ENCODE data around the gene CCDC142. TPM values are rescaled to one million over a fixed set of nuclear protein-coding genes. Genes with fewer than 3 reads are reported as not detected.

CCDC142 gene
- total and polyA plus RNA-seq, 8 donors = 3.2 to 78.2 (median 21.2) TPM

- TF ChIP-seq POLR2AphosphoS5 (IDR thresholded peaks at IDR 0.05) (peak in 2 of 3 donors; percentile 14 to 64), POLR2A (IDR thresholded peaks at IDR 0.05) (no peak), CTCF (IDR thresholded peaks at IDR 0.05) (peak in 5 of 7 experiments; percentile 14 to 53 (median 27)), EP300 (IDR thresholded peaks at IDR 0.05) (no peak)
- H3K4me3 ChIP-seq = peak overlapping the region; percentile 48 to 56 (median 54)
Observed at GRCh38 chr2:74440378-74441169, 42.2 kb downstream of the CCDC142 start.

GRCh38 chr2:74439803-74440377, 42.9 kb downstream of the CCDC142 start:
- Histone ChIP-seq H3K36me3 (peaks cover 0 to 3% (median 0%) of the 10 kb centered on the region in 4 donors), H3K27me3 (peaks cover 0 to 38% (median 7%) of the 10 kb centered on the region in 3 donors), H3K9me3 (no peaks in the 10 kb centered on the region), H3K27ac (peak overlapping the region; percentile 85 to 93 (median 87)), H3K4me3 (peak overlapping the region; percentile 48 to 56 (median 54)), H3K4me1 (peaks cover 22 to 73% (median 48%) of the 10 kb centered on the region in 4 donors)
- 10 to 15% (median 12%) methylated on average over 12 to 14 of the region's 14 CpGs for WGBS, 5 donors
- TF ChIP-seq POLR2A (IDR thresholded peaks at IDR 0.05) = no peak
- peak in 1 of 3 donors; percentile 13 for TF ChIP-seq POLR2AphosphoS5 (IDR thresholded peaks at IDR 0.05)
- no peak for TF ChIP-seq CTCF (IDR thresholded peaks at IDR 0.05)
- no peak for TF ChIP-seq EP300 (IDR thresholded peaks at IDR 0.05)
- DNase-seq = peak in 1 of 2 donors; percentile 87
- intact Hi-C loops (cut with DNase I; ENCODE audit: low total_unique reads) = no loop called here

More at GRCh38 chr2:74440378-74441169, 42.2 kb downstream of the CCDC142 start:
- peak; percentile 85 to 97 for DNase-seq
- WGBS, 5 donors = 4 to 16% (median 11%) methylated on average over 23 to 45 of the region's 45 CpGs
- Histone ChIP-seq H3K9me3 (no peaks in the 10 kb centered on the region), H3K4me1 (peaks cover 22 to 73% (median 48%) of the 10 kb centered on the region in 4 donors), H3K36me3 (peaks cover 0 to 3% (median 0%) of the 10 kb centered on the region in 4 donors), H3K27ac (peak overlapping the region; percentile 85 to 93 (median 87)), H3K27me3 (peaks cover 0 to 38% (median 7%) of the 10 kb centered on the region in 3 donors)
- intact Hi-C loops (cut with DNase I; ENCODE audit: low total_unique reads) = no loop called here

- peaks cover 22 to 71% (median 48%) of the 10 kb centered on the region in 4 donors for H3K4me1 ChIP-seq
- no peaks in the 10 kb centered on the region for H3K9me3 ChIP-seq
- peak overlapping the region; percentile 48 to 56 (median 54) for H3K4me3 ChIP-seq
- intact Hi-C loops (cut with DNase I; ENCODE audit: low total_unique reads) = no loop called here
- H3K27me3 ChIP-seq = peaks cover 0 to 35% (median 7%) of the 10 kb centered on the region in 3 donors
- WGBS, 5 donors = 23 to 37% (median 28%) methylated on average over 3 of the region's 3 CpGs
- DNase-seq = no peak
- TF ChIP-seq EP300 (IDR thresholded peaks at IDR 0.05) = no peak
- TF ChIP-seq POLR2A (IDR thresholded peaks at IDR 0.05) = no peak
- TF ChIP-seq CTCF (IDR thresholded peaks at IDR 0.05) = no peak
- no peak for TF ChIP-seq POLR2AphosphoS5 (IDR thresholded peaks at IDR 0.05)
- H3K36me3 ChIP-seq = peaks cover 0 to 3% (median 0%) of the 10 kb centered on the region in 4 donors
- H3K27ac ChIP-seq = peak overlapping the region in 4 of 5 donors; percentile 85 to 93 (median 88)
Observed at GRCh38 chr2:74439373-74439772, 43.4 kb downstream of the CCDC142 start.

- no peak overlapping the region for H3K27ac ChIP-seq
- TF ChIP-seq CTCF (IDR thresholded peaks at IDR 0.05) = no peak
- TF ChIP-seq POLR2A (IDR thresholded peaks at IDR 0.05) = no peak
- H3K4me1 ChIP-seq = peaks cover 22 to 64% (median 48%) of the 10 kb centered on the region in 4 donors
- 89 to 100% (median 95%) methylated on average over 1 of the region's 1 CpG for WGBS, 5 donors
- intact Hi-C loops (cut with DNase I; ENCODE audit: low total_unique reads) = no loop called here
- H3K27me3 ChIP-seq = peaks cover 0 to 35% (median 7%) of the 10 kb centered on the region in 3 donors
- no peak for DNase-seq
- H3K9me3 ChIP-seq = no peaks in the 10 kb centered on the region
- H3K4me3 ChIP-seq = no peak overlapping the region
- H3K36me3 ChIP-seq = peaks cover 0 to 3% (median 0%) of the 10 kb centered on the region in 4 donors
Observed at GRCh38 chr2:74438248-74438647, 44.5 kb downstream of the CCDC142 start.

Data from stomach (tissue), 9 donors.